ENCODE results near the gene S100P.

The S100P gene

GRCh38 chr4:6687947-6688878, 5.5 kb upstream of the S100P start:
- TF ChIP-seq ZFX (IDR thresholded peaks at IDR 0.05) (no peak), CTCF (conservative IDR thresholded peaks at IDR 0.05) (peak; percentile 85)
- peak overlapping the region; percentile 89 for H3K27ac ChIP-seq

- peak overlapping the region; percentile 89 for H3K27ac ChIP-seq
- no peak for TF ChIP-seq CTCF (conservative IDR thresholded peaks at IDR 0.05)
Measured at GRCh38 chr4:6688879-6689505, 4.7 kb upstream of the S100P start.

GRCh38 chr4:6689506-6689960, 4.1 kb upstream of the S100P start:
- TF ChIP-seq ZFX (IDR thresholded peaks at IDR 0.05) (peak; percentile 40; the same call in 1 of the 2 replicates), CTCF (conservative IDR thresholded peaks at IDR 0.05) (no peak)

GRCh38 chr4:6692379-6692778, 1.3 kb upstream of the S100P start:
- TF ChIP-seq ZFX (IDR thresholded peaks at IDR 0.05) (no peak), CTCF (conservative IDR thresholded peaks at IDR 0.05) (no peak)
- peak overlapping the region; percentile 88 for H3K27ac ChIP-seq

More at GRCh38 chr4:6689506-6689960, 4.1 kb upstream of the S100P start:
- H3K27ac ChIP-seq, result peak overlapping the region; percentile 89

GRCh38 chr4:6692806-6693205, 872 bp upstream of the S100P start:
- peak overlapping the region; percentile 88 for H3K27ac ChIP-seq
- TF ChIP-seq CTCF (conservative IDR thresholded peaks at IDR 0.05) (no peak), ZFX (IDR thresholded peaks at IDR 0.05) (no peak)

GRCh38 chr4:6694177-6694901, 661 bp downstream of the S100P start:
- TF ChIP-seq ZFX (IDR thresholded peaks at IDR 0.05) (no peak), CTCF (conservative IDR thresholded peaks at IDR 0.05) (no peak)
- H3K27ac ChIP-seq, result peak overlapping the region; percentile 88

Data from C4-2B (cell line).